CD1c-positive myeloid dendritic cell (primary cell): ENCODE results near the gene PLCH1.

ENCODE experiments used
- DNase-seq: peaks from one replicate; pipeline ENCODE4 v3.0.0-alpha.2; 2016; ENCODE audit errors: extremely low spot score

PLCH1 gene

DNA sequence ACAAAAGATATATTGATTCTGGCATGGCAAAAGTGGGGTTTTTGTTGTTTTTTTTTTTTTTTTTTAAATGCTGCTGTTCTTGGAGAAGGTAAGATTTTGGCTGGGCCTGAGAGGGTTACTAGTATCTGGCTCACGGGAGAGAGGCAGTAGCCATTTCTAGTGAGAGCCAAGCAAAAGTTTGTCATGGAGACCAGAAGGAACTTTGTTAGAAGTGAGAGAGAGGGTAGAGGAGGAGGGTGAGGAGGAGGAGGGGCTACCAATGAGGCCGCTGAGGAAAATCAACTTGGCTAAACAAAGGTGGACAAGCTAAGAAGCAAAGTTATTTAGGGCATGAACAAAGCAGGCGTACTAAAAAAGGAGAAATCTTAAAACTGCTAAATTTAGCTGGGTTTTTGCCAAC lies 402.5 kb downstream of the PLCH1 start:
- DNase-seq: no peak

GRCh38 chr3:155339052-155339451 lies 405.8 kb downstream of the PLCH1 start:
- no peak for DNase-seq

DNA sequence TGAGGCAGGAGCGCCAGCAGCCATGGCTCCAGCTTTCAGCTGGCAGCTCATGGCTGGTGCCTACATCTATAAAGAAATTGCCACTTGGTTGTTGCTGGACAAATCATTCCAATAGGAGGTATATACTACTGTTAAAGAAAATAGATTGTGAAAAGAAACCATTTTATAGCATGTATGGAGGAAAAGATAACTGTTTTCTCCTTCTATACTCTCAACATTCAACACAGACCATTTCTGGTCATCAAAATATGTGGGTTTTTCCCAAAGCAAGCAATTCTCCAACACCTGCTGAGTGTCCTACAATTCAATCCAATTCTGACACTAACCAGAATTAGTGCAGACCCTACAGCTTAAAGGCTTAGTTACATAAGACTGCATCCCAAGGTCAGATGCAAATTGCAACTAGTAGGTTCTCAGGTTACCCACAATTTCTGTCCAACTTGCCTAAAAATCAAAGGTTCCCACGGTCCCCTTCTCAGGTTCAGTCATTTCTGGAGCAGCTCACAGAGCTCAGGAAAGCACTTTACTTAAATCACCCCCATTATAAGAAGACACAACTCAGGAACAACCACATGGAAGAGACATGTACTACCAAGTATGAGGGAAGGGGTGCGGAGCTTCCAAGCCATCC lies 409.0 kb downstream of the PLCH1 start:
- no peak for DNase-seq

DNA sequence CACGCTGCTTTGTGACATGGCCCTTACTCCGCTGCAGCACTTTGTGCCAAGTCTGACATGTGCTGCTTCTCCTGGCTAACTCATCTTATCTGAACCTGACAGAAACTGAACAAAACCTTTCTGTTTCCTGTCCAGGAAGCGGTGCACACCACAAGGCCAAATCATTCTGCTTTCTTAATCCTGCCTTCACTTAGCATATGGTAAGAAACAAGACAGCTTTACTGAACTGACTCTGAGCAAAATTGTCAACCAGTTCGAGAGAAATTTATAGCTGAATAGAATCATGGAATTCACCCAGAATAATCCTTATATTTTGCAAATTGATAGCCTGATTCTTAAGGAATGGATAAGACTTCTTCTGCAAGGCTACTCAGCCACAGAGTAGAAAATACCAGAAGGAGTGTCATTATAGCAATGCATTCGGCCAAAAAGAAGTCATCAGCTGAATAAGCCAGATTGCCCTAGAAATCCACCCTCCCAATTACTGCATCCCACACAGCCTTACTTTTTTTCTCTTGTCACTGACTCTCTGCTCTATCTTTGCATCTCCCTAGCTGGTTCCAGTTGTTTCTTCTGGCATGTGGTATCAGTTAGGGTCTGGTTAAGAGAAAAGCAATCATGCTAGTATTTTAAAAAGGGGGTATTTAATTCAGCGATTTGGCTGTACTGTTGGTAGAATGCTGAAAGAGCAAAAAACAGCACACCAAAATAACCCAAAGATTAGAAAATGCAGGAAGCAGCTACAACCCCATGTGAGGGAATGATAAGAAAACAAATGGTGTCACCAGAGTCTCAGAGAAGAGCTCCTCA lies 409.8 kb downstream of the PLCH1 start:
- DNase-seq: no peak

DNA sequence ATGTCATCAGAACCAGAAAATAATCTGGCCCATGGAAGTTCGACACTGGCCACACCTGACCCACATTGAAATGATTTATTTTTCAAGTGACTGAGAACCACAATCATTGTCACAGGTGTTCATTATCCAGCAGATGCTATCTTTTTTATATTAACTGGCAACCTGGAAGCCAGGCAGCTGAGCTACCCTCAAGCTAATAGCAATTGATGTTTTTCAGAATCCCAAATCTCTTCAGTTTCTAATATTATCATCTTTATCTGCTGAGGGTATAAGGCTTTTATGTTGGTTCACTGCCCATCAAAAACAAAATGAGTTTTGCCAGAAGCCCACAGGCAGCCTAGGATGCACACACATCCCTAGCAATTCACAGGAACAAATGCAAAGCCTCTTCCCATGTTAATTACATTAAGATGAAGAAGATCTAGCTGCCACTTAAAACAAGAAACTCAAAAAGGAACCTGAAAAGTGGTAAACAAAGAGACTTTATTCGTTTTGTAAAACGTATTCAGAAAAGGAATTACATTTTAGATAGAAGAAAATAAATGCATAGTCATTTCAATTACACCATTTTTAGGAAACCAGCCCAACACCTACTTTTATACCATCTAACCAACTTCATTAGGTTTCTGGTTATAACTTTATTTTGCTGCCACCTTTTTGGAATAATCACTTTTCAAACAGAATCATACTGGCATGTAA lies 410.5 kb downstream of the PLCH1 start:
- no peak for DNase-seq

DNA sequence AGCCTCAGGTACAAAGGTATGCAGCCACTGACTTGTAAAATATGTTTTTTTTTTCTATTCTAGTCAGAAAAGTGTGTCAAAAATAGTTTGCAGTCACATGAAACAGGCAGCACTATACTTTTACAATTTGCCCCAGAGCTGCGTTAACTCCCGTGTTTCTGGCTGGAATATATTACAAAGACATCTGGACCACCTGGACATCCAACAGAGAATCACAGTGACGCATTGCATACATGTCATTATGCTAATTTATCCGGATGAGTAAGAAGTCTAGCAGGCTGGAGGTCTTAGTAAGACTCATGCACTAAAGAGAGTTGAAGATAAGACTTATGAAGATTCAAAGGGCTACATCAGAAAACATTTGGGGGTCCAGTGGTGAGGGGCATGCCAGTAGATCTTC lies 412.2 kb downstream of the PLCH1 start:
- DNase-seq: no peak

DNA sequence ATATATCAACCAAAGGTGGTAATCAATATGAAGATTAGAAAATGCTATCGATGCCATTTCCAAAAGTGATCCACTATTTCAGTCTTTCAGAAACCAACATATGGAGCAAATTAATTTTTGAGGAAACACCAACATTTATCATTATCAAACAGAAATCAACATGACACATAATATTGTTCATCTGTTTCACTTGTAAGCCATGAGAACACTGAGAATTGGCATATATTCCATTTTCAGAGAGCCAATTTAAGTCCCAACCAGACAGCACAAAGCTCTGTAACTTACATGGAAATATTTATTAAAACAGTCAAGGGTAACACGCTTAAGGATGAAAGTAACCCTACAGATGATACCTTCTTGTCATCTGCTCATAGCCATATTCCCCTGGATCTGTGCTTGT lies 413.8 kb downstream of the PLCH1 start:
- no peak for DNase-seq

- no peak for DNase-seq
Measured at GRCh38 chr3:155330370-155330769, 414.5 kb downstream of the PLCH1 start.

DNA sequence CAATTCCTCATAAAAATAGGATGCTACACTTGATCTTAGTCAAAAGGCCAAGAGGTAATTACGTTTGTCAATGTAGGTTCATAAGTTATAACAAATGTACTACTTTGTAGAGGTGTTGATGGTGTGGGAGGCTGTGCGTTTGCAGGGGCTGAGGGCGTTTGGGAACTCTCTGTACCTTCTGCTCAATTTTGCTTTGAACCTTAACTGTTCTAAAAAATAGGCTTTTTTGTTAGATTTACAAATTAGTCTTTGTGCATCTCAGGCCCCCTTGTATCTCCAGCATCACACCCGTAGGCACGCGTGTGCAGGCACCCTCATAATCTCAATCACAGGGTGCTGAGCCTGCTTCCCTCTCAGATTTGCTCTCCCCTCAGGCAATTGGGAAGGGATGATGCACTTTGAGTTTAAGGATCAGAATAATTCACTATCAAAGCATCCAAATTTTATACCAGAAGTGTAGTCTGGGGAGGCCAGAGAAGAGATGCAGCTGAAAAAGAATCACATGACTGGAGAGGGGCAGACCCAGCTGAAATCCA lies 415.3 kb downstream of the PLCH1 start:
- DNase-seq: no peak

DNA sequence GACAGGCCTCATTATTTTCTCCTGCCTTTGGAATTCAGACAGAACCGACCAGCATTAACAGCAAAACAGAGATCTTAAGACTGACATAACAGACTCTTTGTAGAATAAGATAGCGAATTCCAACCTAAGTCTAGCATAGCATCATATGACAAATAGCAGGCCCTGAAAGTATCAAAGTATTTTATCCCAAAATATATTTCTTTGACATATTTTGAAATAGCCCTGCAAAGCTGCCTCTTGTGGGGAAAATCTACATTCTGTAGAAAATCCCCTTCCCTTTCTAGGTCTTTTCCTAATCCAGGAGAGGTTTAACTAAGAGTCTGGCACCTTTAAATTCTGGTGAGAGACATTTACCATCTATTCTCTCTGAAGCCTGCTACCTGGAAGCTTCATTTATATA lies 417.0 kb downstream of the PLCH1 start:
- no peak for DNase-seq

GRCh38 chr3:155327430-155327829 lies 417.4 kb downstream of the PLCH1 start:
- DNase-seq: no peak

- DNase-seq: no peak
Measured at GRCh38 chr3:155326901-155327300, 418.0 kb downstream of the PLCH1 start.

- DNase-seq: no peak
Measured at GRCh38 chr3:155326244-155326643, 418.6 kb downstream of the PLCH1 start.
